Body of pancreas (tissue), 4 donors: Measurements from ENCODE around the gene GIT1.

Experiments
- CTCF ChIP-seq, 7 experiments: fragments of 450-650 bp in 4 of 7; fragments of 200-600 bp in 3 of 7; sonication (generic) in 3 of 7; IDR thresholded peaks; one replicate each; pipeline ENCODE4 v1.5.1; 2016 to 2019; ENCODE audit warnings: antibody characterized with exemption in 7 of 7
- POLR2A ChIP-seq, 3 donors: fragments of 450-650 bp; IDR thresholded peaks; one replicate each; pipeline ENCODE4 v1.6.1; 2016; ENCODE audit warnings: antibody characterized with exemption in 3 of 3, mild to moderate bottlenecking in 2 of 3

- no peak for TF ChIP-seq CTCF (IDR thresholded peaks at IDR 0.05)
- TF ChIP-seq POLR2A (IDR thresholded peaks at IDR 0.05): no peak
Measured at GRCh38 chr17:29584452-29585079, 4.9 kb downstream of the GIT1 start.
